ENCODE measurements around the gene SLC17A5.
"Not testable (repeated sequence)": the region's sequence is repeated elsewhere in the genome, so short reads cannot be mapped to it uniquely, and the experiment has no call there.

SLC17A5 gene

DNA sequence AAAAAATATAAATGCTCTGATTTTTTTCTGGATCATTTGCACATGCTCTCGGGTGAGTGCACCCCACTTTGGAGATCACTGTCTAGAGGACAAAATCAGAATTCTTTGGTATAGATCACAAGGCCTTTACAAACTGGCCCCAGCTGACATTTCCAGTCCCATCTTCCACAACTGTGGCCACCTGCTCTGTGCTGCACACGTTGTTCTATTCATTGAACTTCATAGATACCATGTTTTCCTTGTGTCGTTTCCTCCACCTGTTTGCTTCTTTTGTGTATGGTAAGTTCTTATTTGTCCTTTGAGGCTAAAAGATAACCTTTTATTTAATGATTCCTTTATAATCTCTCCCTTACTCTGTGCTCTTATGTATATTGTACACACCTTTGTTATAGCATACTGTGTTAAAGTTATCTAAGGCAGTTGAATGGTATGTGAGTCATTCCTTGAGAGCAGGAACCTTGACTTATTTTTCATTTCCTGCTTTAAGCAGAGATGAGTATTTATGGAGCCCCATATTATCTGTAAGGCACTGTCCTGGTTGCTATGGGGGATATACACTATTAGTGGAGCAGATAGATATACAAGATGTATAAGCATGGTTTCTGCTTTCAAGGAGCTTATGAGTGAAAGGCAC is 12.0 kb upstream of the SLC17A5 start:
- peak; percentile 86 for FAIRE-seq

DNA sequence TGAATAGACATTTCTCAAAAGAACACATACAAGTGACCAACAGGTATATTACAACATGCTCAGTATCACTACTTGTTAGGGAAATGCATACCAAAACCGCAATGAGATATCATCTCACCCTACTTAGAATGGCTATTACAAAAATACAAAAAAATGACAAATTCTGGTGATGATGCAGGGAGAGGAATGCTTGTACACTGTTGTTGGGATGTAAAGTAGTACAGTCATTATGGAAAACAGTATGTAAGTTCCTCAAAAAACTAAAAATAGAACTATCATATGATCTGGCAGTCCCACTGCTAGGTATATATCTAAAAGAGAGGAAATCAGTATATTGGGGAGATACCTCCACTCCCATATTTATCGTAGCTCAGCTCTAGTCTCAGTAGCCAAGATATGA is 10.9 kb upstream of the SLC17A5 start:
- FAIRE-seq, result peak; percentile 72

DNA sequence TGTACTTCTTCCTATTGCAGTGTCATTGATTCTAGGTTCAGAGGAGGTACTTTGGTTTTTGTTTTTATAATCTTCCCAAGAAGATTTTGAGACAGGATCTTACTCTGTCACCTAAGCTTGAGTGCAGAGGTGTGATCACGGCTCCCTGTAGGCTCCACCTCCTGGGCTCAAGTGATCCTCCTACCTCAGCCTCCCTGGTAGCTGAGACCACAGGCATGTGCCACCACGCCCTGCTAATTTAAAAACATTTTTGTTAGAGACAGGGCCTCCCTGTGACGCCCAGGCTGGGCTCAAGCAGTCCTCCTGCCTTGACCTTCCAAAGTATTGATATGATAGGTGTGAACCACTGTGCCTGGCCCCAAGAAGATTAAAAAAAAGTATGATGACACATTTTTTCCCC is 3.4 kb upstream of the SLC17A5 start:
- no peak for FAIRE-seq

DNA sequence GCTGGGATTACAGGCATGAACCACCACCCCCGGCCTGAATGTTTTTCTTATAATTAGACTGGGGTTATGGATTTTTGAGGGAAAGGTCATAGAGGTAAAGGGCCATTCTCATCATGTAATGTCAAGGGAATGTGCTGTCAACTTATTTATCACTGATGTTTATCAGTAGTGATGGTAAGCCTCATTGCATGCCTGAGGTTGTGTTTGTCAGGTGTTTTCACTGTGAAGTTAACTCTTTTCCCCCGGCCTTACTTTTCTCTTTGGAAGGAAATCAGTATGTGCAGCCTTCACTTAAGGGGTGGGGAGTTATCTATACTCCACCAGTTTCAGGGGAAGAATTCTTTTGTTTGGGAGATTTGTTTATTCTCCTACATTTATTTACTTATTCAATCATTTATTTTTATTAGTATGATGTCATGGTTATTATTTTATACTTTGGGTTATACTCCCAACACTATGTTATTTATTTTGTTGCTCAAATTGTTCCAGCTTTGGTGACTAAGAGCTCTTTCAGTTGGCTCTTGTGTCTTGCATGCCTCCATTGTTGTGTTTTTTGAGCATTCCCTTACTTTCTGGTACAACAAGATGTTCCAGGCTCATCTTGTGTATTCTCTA is 2.8 kb upstream of the SLC17A5 start:
- FAIRE-seq, result no peak

DNA sequence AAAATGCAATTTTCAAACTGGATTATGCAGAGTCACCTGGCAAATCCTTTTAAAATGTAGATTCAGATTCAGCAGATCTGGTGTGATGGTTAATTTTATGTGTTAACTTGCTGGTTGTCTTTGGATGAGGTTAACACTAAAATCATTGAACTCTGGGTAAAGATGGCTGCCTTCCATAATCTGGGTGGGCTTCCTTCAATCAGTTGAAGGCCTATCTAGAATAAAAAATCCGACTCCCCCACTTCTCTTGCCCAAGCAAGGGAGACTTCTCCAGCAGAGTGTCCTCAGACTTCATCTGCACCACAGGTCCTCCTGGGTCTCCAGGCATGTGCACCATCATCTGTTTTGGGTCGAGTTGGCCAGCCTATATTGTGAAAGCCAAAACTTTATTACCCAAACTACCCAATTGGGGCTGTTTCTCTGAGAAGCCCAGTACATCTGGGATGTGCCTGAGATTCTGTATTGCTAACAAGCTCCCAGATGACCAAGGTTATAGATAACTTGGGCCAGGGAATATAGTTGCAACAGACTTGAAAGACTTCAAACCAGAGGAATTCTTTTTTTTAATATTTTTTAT is 1.6 kb upstream of the SLC17A5 start:
- no peak for FAIRE-seq

DNA sequence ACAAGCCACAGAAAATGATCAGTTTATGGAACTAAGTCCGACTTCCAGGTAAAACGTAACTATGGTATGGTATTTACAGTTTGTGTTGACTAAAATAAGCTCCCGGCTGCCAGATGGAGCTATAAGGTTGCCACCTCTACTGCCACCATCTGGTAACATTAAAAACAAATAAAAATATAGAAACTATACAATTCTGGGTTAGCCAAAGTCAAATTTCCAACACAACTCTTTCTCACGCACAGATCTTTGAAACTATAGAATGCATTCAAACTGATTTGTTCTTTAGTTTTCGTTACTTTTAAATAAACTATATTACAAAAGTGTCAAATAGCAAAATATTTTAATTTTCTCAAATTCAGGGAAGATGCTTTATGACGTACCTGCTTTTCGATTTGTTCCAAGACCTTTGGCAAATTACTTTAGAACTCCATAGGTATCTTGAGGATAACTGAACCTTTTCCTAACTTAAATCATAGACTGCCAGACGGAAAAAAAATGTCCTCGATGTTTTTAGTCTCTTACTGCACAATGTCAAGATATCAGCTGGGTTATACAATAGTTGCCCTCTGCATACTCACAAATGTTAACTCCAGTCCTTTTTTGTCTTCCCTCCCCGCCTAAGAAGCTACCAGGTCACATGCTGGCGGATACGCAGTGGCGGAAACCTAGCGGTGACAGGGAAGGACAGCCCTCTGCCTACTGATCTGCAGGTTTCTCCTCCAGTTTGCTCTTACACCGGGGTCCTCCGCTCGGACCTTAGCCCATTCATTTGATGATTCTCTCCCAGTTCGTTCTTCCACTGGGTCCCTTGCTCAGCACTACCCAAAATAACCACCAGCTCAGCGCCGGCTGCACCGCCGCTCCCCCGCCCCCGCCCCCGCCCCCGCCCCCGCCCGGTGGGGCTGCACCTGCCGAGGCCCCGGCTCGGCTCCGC is 888 bp downstream of the SLC17A5 start:
- FAIRE-seq, result peak; percentile 28

DNA sequence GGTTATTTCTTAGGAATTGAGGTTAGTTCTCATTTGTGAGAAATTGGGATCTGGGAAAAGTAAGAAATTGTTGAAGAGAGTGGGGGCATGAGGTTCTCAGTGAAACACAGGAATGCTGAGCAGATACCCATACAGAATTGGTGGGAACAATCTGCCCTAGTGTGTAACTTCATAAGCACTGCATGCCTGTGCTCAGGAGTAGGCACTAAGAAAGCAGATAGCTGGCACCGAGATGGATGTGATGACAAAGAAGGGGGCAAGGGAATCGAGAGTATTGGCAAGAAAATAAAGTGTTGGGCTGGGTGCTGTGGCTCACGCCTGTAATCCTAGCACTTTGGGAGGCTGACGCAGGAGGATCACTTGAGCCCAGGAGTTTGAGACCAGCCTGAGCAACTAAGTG is 4.0 kb downstream of the SLC17A5 start:
- no peak for FAIRE-seq

DNA sequence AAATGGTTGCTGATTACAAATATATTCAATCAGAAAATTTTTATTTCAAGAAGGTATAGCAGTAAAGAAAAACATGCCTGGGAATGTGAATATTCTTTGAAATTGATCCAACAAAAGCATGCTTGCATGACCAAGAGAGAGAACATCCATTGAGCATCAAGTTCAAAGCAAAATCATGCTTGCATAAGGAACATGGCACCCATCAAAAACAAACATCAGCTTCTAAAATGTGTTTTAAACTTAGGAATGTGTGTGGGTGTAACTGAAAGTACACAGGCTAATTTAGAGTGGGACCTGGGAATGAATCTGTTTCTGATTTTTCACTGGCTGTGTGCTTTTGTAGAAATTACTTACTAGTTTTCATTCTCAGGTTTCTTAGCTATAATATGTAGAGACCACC is 5.6 kb downstream of the SLC17A5 start:
- FAIRE-seq, result no peak

DNA sequence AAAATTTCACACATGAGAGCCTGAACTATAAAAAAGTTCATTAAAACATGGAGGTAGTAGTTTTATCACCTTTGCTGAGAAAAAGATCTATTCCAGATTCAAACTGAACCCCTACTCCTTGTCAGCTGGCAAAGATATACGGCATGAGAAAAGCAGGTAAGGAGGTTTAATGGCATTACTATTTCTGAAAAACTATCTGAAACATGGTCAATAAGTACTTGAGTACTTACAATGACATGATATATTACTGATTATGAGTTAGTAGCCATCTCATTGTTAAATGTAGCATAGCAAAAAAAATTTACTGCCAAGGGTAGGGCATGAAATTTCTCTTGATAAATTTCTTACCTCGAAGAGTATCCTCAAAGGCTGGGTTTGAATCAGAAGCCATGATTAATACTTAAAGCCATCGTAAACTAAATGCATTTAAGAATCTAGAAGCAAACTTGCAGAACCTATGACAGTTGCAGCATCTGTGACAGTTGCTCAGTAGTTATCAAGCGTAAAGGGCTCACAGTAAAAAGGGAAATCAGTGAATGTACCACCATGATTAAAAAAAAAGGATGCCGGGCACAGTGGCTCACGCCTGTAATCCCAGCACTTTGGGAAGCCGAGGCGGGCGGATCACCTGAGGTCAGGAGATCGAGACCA is 8.7 kb downstream of the SLC17A5 start:
- FAIRE-seq, result no peak

DNA sequence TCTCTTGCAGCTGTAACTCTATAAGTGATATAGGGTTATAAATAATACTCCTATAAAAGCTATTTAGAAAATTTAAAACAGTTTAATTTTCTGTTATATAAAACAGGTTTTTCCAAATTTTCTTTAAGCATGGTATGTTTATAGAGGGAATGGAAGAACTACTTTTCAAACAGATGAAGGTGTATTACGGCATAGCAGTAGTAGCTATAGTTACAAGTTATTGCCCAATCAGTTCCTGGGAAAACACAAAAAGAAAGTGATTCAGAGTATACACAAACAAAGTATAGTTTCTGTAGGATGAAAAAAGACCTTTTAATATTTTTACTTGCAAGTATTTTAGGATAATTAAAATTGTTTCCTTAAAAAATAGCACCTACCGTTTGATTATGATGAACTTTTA is 9.8 kb downstream of the SLC17A5 start:
- FAIRE-seq, result no peak

DNA sequence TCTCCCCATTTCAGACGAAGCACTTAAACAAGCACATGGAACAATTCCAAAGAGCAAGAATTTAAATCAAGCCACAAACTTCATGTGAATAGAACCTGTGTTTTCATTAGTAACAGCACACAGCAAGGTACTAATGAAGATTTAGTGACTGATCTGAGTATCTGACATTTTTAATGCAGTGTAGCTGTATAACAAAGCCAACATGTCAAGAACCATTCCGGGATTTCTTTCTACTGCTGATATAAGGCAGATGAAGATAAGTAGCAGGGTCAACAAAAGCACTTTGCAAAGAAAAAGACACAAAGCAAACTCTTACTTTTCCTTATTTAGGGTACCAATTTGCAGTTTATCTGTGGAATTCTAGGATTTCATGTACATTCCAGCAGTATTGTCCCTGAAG is 11.3 kb downstream of the SLC17A5 start:
- FAIRE-seq, result no peak

DNA sequence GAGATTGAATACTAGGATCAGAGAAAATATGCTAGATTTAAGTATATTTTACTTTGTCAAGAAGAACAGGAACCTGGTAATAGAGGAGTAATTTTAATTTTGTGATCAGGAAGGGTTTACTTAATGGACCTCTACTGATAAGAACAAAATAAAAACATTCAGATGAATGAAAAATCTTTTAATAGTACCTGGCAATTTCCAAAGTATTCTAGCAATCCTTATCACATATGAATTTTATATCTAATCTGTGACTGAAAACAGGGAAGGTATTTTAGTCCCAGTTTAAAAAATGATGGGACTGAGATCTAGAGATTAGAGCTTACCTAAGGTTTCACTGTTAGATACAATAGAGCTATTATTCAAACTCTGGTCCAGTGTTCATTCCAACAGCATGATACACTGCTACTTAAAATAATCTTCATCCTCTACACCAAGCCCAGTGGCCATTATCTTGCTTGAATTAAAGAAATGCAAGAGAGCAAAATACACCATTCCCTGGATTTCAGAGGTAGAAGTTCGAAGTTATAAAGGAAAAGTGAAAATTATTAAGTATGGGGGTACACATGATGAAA is 13.5 kb downstream of the SLC17A5 start:
- FAIRE-seq, result no peak

DNA sequence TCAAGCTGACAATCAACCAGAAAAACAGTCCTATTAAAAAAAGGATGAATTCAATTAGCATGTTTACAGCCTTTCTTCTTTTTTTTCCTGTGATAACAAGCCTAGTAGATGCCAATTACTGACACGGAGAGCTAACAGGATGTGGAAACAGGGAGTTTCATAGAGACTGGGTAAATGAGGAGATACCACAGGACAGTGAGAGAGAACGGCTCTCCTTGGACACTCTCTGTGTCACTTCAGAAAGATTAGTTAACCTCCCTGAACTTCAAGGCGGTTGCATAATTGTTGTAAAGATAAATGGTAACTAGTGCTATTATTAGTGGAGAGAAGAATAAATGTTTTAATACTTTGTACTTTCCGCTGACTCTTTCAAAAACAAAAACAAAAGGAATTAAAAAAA is 14.8 kb downstream of the SLC17A5 start:
- no peak for FAIRE-seq

DNA sequence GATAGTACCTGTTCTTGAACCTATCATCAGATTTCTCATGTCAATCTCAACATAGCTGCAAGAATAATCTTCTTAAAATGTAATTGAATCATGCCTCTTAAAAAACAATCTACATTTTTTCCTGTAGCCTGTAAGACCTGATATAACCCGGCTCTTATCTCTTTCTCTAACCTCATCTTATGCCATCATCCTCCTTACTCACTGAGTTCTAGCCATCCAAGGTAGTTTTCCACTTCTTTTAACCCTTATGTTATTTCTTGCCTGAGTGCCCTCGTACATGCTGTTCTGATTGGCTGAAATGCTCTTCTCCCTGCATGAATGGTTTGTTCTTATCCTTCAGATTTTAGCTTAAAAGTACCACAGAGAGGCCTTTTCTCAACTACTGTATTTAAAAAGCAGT is 16.4 kb downstream of the SLC17A5 start:
- FAIRE-seq, result no peak

DNA sequence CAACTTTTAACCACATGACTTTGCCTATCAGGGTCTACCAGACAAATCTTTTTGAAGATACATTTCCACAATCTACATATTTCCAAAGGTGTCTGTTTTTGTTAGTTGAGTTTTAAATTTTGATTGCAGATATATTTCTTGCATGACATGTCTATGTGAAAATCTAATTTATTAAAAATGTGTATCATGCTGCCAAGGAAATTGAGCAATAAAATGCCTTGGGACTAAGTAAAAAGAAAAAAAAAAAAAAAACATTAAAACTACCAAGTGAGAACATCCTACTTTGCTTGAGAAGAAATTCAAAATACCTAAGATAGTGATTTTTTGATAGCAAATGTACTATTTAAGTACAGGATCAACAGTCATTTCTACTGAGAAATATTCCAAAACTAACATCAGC is 17.7 kb downstream of the SLC17A5 start:
- FAIRE-seq, result no peak

DNA sequence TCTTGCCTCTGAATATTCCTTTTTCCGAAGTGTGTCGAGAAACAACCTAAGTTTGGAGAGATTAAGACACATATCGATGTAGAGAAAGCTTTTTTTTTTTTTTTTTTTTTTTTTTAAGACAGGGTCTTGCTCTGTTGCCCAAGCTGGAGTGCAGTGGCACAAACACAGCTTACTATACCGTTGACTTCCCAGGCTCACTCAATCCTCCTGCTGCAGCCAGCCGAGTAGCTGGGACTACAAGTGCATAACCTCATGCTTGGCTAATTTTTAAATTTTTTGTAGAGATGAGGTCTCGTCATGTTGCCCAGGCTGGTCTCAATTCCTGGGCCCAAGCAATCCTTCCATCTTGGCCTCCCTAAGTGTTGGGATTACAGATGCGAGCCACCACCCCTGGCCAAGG is 21.4 kb downstream of the SLC17A5 start:
- no peak for FAIRE-seq

DNA sequence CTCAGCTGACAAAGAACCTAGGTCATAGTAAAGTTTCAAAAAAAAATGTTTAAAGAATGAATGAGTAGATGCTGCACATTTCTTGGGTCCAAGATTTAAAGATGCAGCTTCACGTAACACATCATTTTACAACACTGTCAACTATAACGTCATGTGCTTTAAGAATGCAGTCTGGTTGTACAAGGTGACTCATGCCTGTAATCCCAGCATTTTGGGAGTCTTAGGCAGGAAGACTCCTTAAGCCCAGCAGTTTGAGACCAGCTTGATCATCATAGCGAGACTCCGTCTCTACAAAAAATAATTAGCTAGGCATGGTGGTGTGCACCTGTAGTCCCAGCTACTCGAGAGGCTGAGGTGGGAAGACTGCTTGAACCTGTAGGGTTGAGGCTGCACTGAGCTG is 21.9 kb downstream of the SLC17A5 start:
- FAIRE-seq, result no peak

DNA sequence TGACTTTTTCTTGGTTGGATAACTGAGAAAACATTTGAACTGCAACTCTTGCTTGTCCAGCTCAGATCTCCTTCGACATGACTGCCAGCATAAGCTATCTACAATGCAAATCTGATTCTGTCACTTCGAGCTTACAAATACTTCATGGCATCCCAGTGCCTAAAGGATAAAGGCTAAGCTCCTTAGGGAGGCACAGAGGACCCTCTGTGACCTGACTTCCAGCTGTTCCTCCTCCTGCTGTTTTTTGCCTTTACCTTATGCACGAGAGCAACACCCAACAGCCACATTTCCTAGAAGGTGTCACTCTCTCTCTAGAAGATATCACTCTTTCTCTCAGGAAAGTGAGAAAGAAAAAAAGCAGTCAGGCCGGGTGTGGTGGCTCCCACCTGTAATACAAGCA is 23.4 kb downstream of the SLC17A5 start:
- FAIRE-seq, result no peak

DNA sequence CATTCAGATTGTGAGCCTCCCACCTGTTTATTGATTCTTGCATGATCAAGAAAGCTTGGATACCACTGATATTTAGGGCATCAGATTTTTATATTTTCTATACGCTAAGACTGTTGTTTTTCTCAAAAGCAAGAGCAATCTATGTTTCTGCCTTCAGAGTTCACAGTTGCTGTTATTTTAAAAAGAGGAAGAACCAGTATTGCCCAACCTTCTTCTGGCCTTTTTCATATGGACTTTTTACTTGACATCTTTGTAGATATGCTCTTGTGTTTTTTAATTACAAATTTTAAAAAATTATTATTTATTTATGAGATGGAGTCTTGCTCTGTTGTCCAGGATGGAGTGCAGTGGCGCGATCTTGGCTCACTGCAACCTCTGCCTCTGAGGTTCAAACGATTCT is 28.9 kb downstream of the SLC17A5 start:
- no peak for FAIRE-seq

DNA sequence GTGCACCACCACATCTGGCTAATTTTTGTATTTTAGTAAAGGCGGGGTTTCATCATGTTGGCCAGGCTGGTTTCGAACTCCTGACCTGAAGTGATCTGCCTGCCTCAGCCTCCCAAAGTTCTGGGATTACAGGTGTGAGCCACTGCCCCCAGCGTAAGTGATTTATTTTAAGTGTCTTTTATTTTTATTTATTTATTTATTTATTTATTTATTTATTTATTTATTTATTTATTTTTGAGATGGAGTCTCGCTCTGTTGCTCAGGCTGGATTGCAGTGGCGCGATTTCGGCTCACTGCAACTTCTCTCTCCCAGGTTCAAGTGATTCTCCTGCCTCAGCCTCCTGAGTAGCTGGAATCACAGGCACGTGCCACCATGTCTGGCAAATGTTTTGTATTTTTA is 30.3 kb downstream of the SLC17A5 start:
- not testable (repeated sequence) for FAIRE-seq

DNA sequence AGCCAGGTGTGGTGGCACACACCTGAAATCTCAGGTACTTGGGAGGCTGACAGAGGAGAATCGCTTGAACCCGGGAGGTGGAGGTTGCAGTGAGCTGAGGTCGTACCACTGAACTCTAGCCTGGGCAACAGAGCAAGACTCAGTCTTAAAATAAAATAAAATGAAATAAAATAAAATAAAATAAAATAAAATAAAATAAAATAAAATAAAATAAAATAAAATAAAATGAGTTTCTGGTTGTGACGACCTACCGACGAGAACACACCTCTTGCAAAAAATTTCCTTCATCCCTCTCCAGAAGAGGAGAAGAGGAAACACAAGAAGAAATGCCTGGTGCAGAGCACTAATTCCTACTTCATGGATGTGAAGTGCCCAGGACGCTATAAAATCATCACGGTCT is 35.7 kb downstream of the SLC17A5 start:
- not testable (repeated sequence) for FAIRE-seq

DNA sequence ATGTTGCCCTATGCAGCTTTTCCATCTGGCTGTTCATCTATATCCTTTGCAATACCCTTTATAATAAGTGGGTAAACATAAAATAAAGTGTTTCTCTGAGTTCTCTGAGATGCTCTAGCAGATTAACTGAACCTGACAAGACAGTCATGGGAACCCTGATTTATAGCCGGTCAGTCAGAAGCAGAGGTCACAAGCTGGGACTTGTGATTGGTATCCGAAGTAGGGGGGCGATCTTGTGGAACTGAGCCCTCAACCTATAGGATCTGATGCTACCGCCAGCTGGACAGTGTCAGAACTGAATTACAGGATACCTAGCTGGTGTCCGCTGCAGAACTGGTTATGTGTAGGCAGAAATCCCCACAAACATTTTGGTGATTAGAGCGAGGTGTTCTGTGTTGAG is 39.0 kb downstream of the SLC17A5 start:
- FAIRE-seq, result no peak
